Transverse colon (tissue), 4 donors: ENCODE data around the gene PSMC1. TPM values are rescaled to one million over a fixed set of nuclear protein-coding genes. Genes with fewer than 3 reads are reported as not detected.

Source experiments
- DNase-seq: peaks from one replicate; pipeline ENCODE4 v3.0.0-alpha.2; 2019
- H3K27ac ChIP-seq, 4 donors: fragments of 200-600 bp; sonication (generic); 2 replicates each; pipeline ENCODE4 v1.5.1; 2016 to 2018; ENCODE audit warnings: inconsistent platforms in 4 of 4
- H3K27me3 ChIP-seq: fragments of 200-600 bp; sonication (generic); 2 replicates; pipeline ENCODE4 v1.5.1; 2017; ENCODE audit warnings: inconsistent platforms
- H3K36me3 ChIP-seq, 4 donors: fragments of 200-600 bp; sonication (generic); 2 replicates each; pipeline ENCODE4 v1.5.1; 2017 to 2019; ENCODE audit warnings: inconsistent platforms in 4 of 4
- H3K4me1 ChIP-seq, 4 donors: fragments of 200-600 bp; sonication (generic); 2 replicates each; pipeline ENCODE4 v1.5.1; 2017 to 2020; ENCODE audit warnings: inconsistent platforms in 4 of 4
- H3K4me3 ChIP-seq, 4 donors: fragments of 200-600 bp; sonication (generic); 1 replicate in 1 of 4; 2 replicates in 3 of 4; pipeline versions ENCODE4 v1.5.1 to v1.6.1; 2017 to 2019; ENCODE audit warnings: inconsistent platforms in 4 of 4
- H3K9me3 ChIP-seq, 2 donors: fragments of 200-600 bp; sonication (generic); 2 replicates each; pipeline ENCODE4 v1.5.1; 2017 to 2019; ENCODE audit warnings: inconsistent platforms in 2 of 2
- CTCF ChIP-seq, 5 experiments: fragments of 200-600 bp in 3 of 5; fragments of 450-650 bp in 2 of 5; sonication (generic) in 3 of 5; IDR thresholded peaks; 1 replicate in 2 of 5; 2 replicates in 3 of 5; pipeline ENCODE4 v1.5.1; 2016 to 2017; ENCODE audit warnings: antibody characterized with exemption in 5 of 5, inconsistent platforms in 3 of 5, mild to moderate bottlenecking in 2 of 5, moderate library complexity in 1 of 5
- EP300 ChIP-seq: sonication (generic); formaldehyde crosslinking; IDR thresholded peaks from one replicate; pipeline ENCODE4 v1.6.1; 2017; ENCODE audit warnings: antibody characterized with exemption, low read depth
- POLR2A ChIP-seq: fragments of 450-650 bp; IDR thresholded peaks from one replicate; pipeline ENCODE4 v1.6.1; 2016; ENCODE audit warnings: antibody characterized with exemption, mild to moderate bottlenecking, moderate library complexity
- POLR2AphosphoS5 ChIP-seq, 3 donors: sonication (generic); formaldehyde crosslinking; IDR thresholded peaks; one replicate each; pipeline ENCODE4 v1.6.1; 2016; ENCODE audit warnings: antibody characterized with exemption in 3 of 3
- WGBS, 2 donors: methylation state at CpG; one replicate each; pipeline ENCODE4 v1.1.5; 2018; ENCODE audit warnings: low coverage in 1 of 2; 5-methylcytosine and 5-hydroxymethylcytosine counted together
- in situ Hi-C, 4 donors: fragments of 200-750 bp; cut with MboI; loops; one replicate each; pipeline versions ENCODE4 v1.15.0 to v1.15.1; 2017; ENCODE audit warnings: low sequenced_read_pairs in 3 of 4, low pct_ligation_motif_present in 1 of 4, low pct_unique_long_range_greater_than_20kb in 1 of 4
- intact Hi-C: fragments of 100-400 bp; cut with DNase I; formaldehyde crosslinking; loops from one replicate; pipeline ENCODE4 v1.15.1; 2023; ENCODE audit warnings: low total_unique reads
- total RNA-seq, 4 donors: library from RNA; depleted of rRNA; stranded (reverse); fragments of >200 nt; gene quantifications; one replicate each; pipeline ENCODE4 v1.1.0, GENCODE V29; 2016

Gene PSMC1
- total RNA-seq, 4 donors from 2014 or later: 23.9 to 79.9 (median 56.2) TPM

- no peaks in the 10 kb centered on the region for H3K9me3 ChIP-seq
- DNase-seq: no peak
- TF ChIP-seq CTCF (IDR thresholded peaks at IDR 0.05): no peak
- TF ChIP-seq POLR2AphosphoS5 (IDR thresholded peaks at IDR 0.05): no peak
- no peak for TF ChIP-seq EP300
- TF ChIP-seq POLR2A: no peak
- in situ Hi-C loops: no loop called here
- peaks cover 0 to 36% (median 7%) of the 10 kb centered on the region in 4 donors for H3K36me3 ChIP-seq
- H3K27me3 ChIP-seq: no peaks in the 10 kb centered on the region
- H3K27ac ChIP-seq: no peak overlapping the region
- 90 to 92% methylated on average over 6 to 8 of the region's 8 CpGs for WGBS, 2 donors
- H3K4me1 ChIP-seq: no peaks in the 10 kb centered on the region
- no peak overlapping the region for H3K4me3 ChIP-seq
- intact Hi-C loops: no loop called here
Measured at GRCh38 chr14:90281261-90281660, 24.9 kb downstream of the PSMC1 start.

GRCh38 chr14:90281756-90282155 is 25.4 kb downstream of the PSMC1 start:
- in situ Hi-C loops: no loop called here
- Histone ChIP-seq H3K9me3 (no peaks in the 10 kb centered on the region), H3K27ac (no peak overlapping the region), H3K36me3 (peaks cover 0 to 36% (median 7%) of the 10 kb centered on the region in 4 donors), H3K4me3 (no peak overlapping the region), H3K4me1 (no peaks in the 10 kb centered on the region), H3K27me3 (no peaks in the 10 kb centered on the region)
- DNase-seq: no peak
- TF ChIP-seq CTCF (IDR thresholded peaks at IDR 0.05) (no peak), EP300 (no peak), POLR2AphosphoS5 (IDR thresholded peaks at IDR 0.05) (no peak), POLR2A (no peak)
- intact Hi-C loops: no loop called here

GRCh38 chr14:90287791-90288190 is 31.4 kb downstream of the PSMC1 start:
- Histone ChIP-seq H3K27me3 (no peaks in the 10 kb centered on the region), H3K27ac (no peak overlapping the region), H3K4me1 (no peaks in the 10 kb centered on the region), H3K36me3 (peaks cover 0 to 53% (median 18%) of the 10 kb centered on the region in 4 donors), H3K9me3 (no peaks in the 10 kb centered on the region), H3K4me3 (no peak overlapping the region)
- DNase-seq: no peak
- 73 to 84% methylated on average over 5 to 14 of the region's 14 CpGs for WGBS, 2 donors
- intact Hi-C loops: no loop called here
- TF ChIP-seq CTCF (IDR thresholded peaks at IDR 0.05) (no peak), POLR2A (no peak), EP300 (no peak), POLR2AphosphoS5 (IDR thresholded peaks at IDR 0.05) (no peak)
- in situ Hi-C loops: no loop called here

GRCh38 chr14:90288651-90289355 is 32.5 kb downstream of the PSMC1 start:
- peaks cover 0 to 48% (median 20%) of the 10 kb centered on the region in 4 donors for H3K36me3 ChIP-seq
- in situ Hi-C loops: no loop called here
- 72 to 93% methylated on average over 4 to 12 of the region's 12 CpGs for WGBS, 2 donors
- no peaks in the 10 kb centered on the region for H3K4me1 ChIP-seq
- no peaks in the 10 kb centered on the region for H3K27me3 ChIP-seq
- TF ChIP-seq POLR2A (no peak), CTCF (IDR thresholded peaks at IDR 0.05) (no peak), EP300 (no peak), POLR2AphosphoS5 (IDR thresholded peaks at IDR 0.05) (no peak)
- H3K9me3 ChIP-seq: no peaks in the 10 kb centered on the region
- no peak overlapping the region for H3K27ac ChIP-seq
- DNase-seq: no peak
- no peak overlapping the region for H3K4me3 ChIP-seq
- intact Hi-C loops: no loop called here
